Measurements from ENCODE around the gene UTP20. TPM values are rescaled to one million over a fixed set of nuclear protein-coding genes. Genes with fewer than 3 reads are reported as not detected.

The UTP20 gene
- total and polyA plus RNA-seq, 2 donors (not counting 1 experiment from before 2014, with no cell fraction given): 3.0 to 19.7 TPM

DNA sequence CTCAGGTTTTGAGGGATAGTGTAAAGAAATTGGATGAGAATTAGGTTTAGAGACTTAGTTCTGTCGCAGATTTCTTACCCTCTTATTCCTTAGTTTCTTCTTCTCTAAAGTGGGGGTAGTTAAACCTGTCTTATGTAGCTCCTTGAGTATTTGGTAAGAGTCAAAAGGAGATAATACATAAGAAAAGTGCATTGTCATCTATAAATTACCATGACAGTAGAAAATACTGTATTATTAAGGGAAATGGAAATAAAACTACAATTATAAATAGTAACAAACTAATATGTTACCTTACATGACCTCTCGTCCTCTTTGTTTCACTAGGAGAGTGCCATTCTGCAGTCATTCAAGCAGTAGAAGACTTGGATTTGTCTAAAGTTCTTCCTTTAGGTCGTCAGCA lies 49.0 kb downstream of the UTP20 start:
- Mint-ChIP-seq H3K4me3 (no peak overlapping the region), H3K9me3 (ENCODE audit: insufficient read depth) (no peaks in the 10 kb centered on the region), H3K4me1 (no peaks in the 10 kb centered on the region), H3K27ac (no peak overlapping the region), H3K27me3 (no peaks in the 10 kb centered on the region)
- DNase-seq (no peak), ATAC-seq (ENCODE audit: low read depth) (no peak)
- intact Hi-C loops (cut with micrococcal nuclease): no loop called here
- H3K4me1 ChIP-seq (ENCODE audit: control insufficient read depth in 2 of 2, insufficient read depth in 2 of 2, low read length in 2 of 2): no peaks in the 10 kb centered on the region
- POLR2A ChIA-PET: no interaction called here
- TF ChIP-seq, protein P1, sequence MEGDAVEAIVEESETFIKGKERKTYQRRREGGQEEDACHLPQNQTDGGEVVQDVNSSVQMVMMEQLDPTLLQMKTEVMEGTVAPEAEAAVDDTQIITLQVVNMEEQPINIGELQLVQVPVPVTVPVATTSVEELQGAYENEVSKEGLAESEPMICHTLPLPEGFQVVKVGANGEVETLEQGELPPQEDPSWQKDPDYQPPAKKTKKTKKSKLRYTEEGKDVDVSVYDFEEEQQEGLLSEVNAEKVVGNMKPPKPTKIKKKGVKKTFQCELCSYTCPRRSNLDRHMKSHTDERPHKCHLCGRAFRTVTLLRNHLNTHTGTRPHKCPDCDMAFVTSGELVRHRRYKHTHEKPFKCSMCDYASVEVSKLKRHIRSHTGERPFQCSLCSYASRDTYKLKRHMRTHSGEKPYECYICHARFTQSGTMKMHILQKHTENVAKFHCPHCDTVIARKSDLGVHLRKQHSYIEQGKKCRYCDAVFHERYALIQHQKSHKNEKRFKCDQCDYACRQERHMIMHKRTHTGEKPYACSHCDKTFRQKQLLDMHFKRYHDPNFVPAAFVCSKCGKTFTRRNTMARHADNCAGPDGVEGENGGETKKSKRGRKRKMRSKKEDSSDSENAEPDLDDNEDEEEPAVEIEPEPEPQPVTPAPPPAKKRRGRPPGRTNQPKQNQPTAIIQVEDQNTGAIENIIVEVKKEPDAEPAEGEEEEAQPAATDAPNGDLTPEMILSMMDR (IDR thresholded peaks at IDR 0.05): no peak
- TF ChIP-seq EZH2 (IDR thresholded peaks at IDR 0.05; ENCODE audit: borderline replicate concordance, insufficient read depth, low read depth, low read length, poor library complexity, severe bottlenecking): no peak
- no CpG with 5 or more reads among the region's 3 CpGs for WGBS (ENCODE audit: insufficient coverage)
- peaks cover 2 to 44% of the 10 kb centered on the region in 2 experiments for H3K36me3 ChIP-seq (replicated peaks in 1 of 2; ENCODE audit: control extremely low read depth in 1 of 2, control insufficient read depth in 1 of 2, extremely low read depth in 1 of 2, insufficient read depth in 2 of 2, low read length in 1 of 2)
- no peaks in the 10 kb centered on the region for H4K20me1 ChIP-seq (ENCODE audit: control insufficient read depth, insufficient read depth, low read length, poor library complexity, severe bottlenecking)
- H3K9me3 ChIP-seq (ENCODE audit: control extremely low read depth in 1 of 3, control insufficient read depth in 2 of 3, insufficient read depth in 1 of 3, low read length in 2 of 3): no peaks in the 10 kb centered on the region
- CTCF ChIA-PET: no interaction called here
- no peak overlapping the region for H3K4me2 ChIP-seq (replicated peaks; ENCODE audit: low read depth, low read length, poor library complexity, severe bottlenecking)
- H2AFZ ChIP-seq (ENCODE audit: insufficient read depth, low read depth, low read length, poor library complexity, severe bottlenecking): no peak overlapping the region
- H3K9ac ChIP-seq (ENCODE audit: low read length): no peak overlapping the region
- H3K79me2 ChIP-seq (ENCODE audit: control insufficient read depth, insufficient read depth, low read length): no peaks in the 10 kb centered on the region
- H3K4me3 ChIP-seq (ENCODE audit: control extremely low read depth in 1 of 5, extremely low read depth in 1 of 5, insufficient read depth in 1 of 5, low read depth in 2 of 5, low read length in 4 of 5): no peak overlapping the region
- no peak overlapping the region for H3K27ac ChIP-seq (ENCODE audit: low read length in 2 of 2)
- no peaks in the 10 kb centered on the region for H3K27me3 ChIP-seq (replicated peaks in 1 of 4; ENCODE audit: control extremely low read depth in 1 of 4, control insufficient read depth in 3 of 4, insufficient read depth in 4 of 4, low read length in 3 of 4)

DNA sequence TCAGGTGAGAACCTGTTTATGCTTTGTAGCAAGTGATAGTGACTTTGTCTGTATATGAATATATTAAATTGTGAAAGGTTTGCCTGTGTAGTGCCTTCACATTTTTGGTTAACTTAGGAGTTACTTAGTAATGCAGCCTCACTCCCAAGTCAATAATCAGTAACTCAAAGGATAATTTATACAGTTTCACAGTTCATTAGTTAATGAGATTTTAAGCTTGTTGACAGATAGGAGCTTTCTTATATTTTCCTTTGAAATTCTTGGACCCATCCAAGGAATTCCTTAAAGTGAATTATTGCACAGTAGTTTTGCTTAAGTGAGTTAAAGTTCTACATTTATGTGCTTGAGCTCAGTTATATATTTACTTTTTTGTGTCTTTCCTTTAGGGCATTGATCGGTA lies 50.7 kb downstream of the UTP20 start:
- no CpG with 5 or more reads among the region's 1 CpG for WGBS (ENCODE audit: insufficient coverage)
- H3K9me3 Mint-ChIP-seq (ENCODE audit: insufficient read depth): no peaks in the 10 kb centered on the region
- intact Hi-C loops (cut with micrococcal nuclease): no loop called here
- Histone ChIP-seq H3K27me3 (replicated peaks in 1 of 4; ENCODE audit: control extremely low read depth in 1 of 4, control insufficient read depth in 3 of 4, insufficient read depth in 4 of 4, low read length in 3 of 4) (no peaks in the 10 kb centered on the region), H3K4me2 (replicated peaks; ENCODE audit: low read depth, low read length, poor library complexity, severe bottlenecking) (no peak overlapping the region), H3K9ac (ENCODE audit: low read length) (no peak overlapping the region), H3K79me2 (ENCODE audit: control insufficient read depth, insufficient read depth, low read length) (no peaks in the 10 kb centered on the region), H3K36me3 (replicated peaks in 1 of 2; ENCODE audit: control extremely low read depth in 1 of 2, control insufficient read depth in 1 of 2, extremely low read depth in 1 of 2, insufficient read depth in 2 of 2, low read length in 1 of 2) (peaks cover 2 to 50% of the 10 kb centered on the region in 2 experiments), H3K27ac (ENCODE audit: low read length in 2 of 2) (no peak overlapping the region), H4K20me1 (ENCODE audit: control insufficient read depth, insufficient read depth, low read length, poor library complexity, severe bottlenecking) (no peaks in the 10 kb centered on the region), H2AFZ (ENCODE audit: insufficient read depth, low read depth, low read length, poor library complexity, severe bottlenecking) (no peak overlapping the region), H3K4me1 (ENCODE audit: control insufficient read depth in 2 of 2, insufficient read depth in 2 of 2, low read length in 2 of 2) (no peaks in the 10 kb centered on the region), H3K9me3 (ENCODE audit: control extremely low read depth in 1 of 3, control insufficient read depth in 2 of 3, insufficient read depth in 1 of 3, low read length in 2 of 3) (no peaks in the 10 kb centered on the region), H3K4me3 (ENCODE audit: control extremely low read depth in 1 of 5, extremely low read depth in 1 of 5, insufficient read depth in 1 of 5, low read depth in 2 of 5, low read length in 4 of 5) (no peak overlapping the region)
- CTCF ChIA-PET: no interaction called here
- no peak overlapping the region for H3K27ac Mint-ChIP-seq
- POLR2A ChIA-PET: no interaction called here
- H3K4me3 Mint-ChIP-seq: no peak overlapping the region
- TF ChIP-seq, protein P1 (IDR thresholded peaks at IDR 0.05): no peak
- no peak for TF ChIP-seq EZH2 (IDR thresholded peaks at IDR 0.05; ENCODE audit: borderline replicate concordance, insufficient read depth, low read depth, low read length, poor library complexity, severe bottlenecking)
- DNase-seq: no peak
- H3K27me3 Mint-ChIP-seq: no peaks in the 10 kb centered on the region
- no peaks in the 10 kb centered on the region for H3K4me1 Mint-ChIP-seq
- ATAC-seq (ENCODE audit: low read depth): no peak
